H1 (cell line): ENCODE results near the gene ENKD1. TPM values are rescaled to one million over a fixed set of nuclear protein-coding genes. Genes with fewer than 3 reads are reported as not detected.

Source experiments
- CTCF ChIA-PET: fragments of 300-600 bp; sonication (Branson Sonifier 250); formaldehyde crosslinking; loops from one replicate; lab custom pipeline; 2021; ENCODE audit not compliant: partially characterized antibody; lab: Charles Lee
- POLR2A ChIA-PET: fragments of 300-600 bp; sonication (Branson Sonifier 250); formaldehyde crosslinking; loops from one replicate; lab custom pipeline; 2021; ENCODE audit warnings: inconsistent platforms; ENCODE audit not compliant: partially characterized antibody; lab: Charles Lee
- DNase-seq, 2 experiments: peaks; one replicate each; pipeline versions ENCODE4 v3.0.0 to v3.0.0-alpha.2; 2010 to 2022; ENCODE audit warnings: low spot score in 2 of 2, low read depth in 1 of 2, mixed read lengths in 1 of 2
- FAIRE-seq: peaks from 2 replicates; lab custom pipeline; 2011; peaks lifted over from hg19 to GRCh38; lab: Jason Lieb, UNC
- H2AFZ ChIP-seq: 2 replicates; pipeline ENCODE4 v1.8.1; 2012; ENCODE audit warnings: low read length, inconsistent platforms
- H2AK5ac ChIP-seq: 2 replicates; pipeline ENCODE4 v1.6.1; 2013; ENCODE audit warnings: low read depth, low read length
- H2BK120ac ChIP-seq: replicated peaks from 2 replicates; pipeline ENCODE3; 2013; ENCODE audit warnings: low read depth, low read length, inconsistent platforms
- H2BK12ac ChIP-seq: 2 replicates; pipeline ENCODE4 v1.6.1; 2013; ENCODE audit warnings: low read depth, low read length
- H2BK15ac ChIP-seq: 2 replicates; pipeline ENCODE4 v1.6.1; 2013; ENCODE audit warnings: low read length
- H2BK20ac ChIP-seq: 2 replicates; pipeline ENCODE4 v1.6.1; 2013; ENCODE audit warnings: low read length
- H2BK5ac ChIP-seq: 2 replicates; pipeline ENCODE4 v1.6.1; 2013; ENCODE audit warnings: low read depth, low read length
- H3K14ac ChIP-seq: 2 replicates; pipeline ENCODE4 v1.6.1; 2013; ENCODE audit warnings: inconsistent platforms; ENCODE audit not compliant: insufficient read length
- H3K18ac ChIP-seq: 2 replicates; pipeline ENCODE4 v1.6.1; 2013; ENCODE audit warnings: low read length; ENCODE audit errors: extremely low read depth
- H3K23ac ChIP-seq: 2 replicates; pipeline ENCODE4 v1.6.1; 2013; ENCODE audit warnings: inconsistent platforms; ENCODE audit not compliant: insufficient read length
- H3K23me2 ChIP-seq: 2 replicates; pipeline ENCODE4 v1.6.1; 2013; ENCODE audit warnings: low read depth, low read length
- H3K27ac ChIP-seq: 2 replicates; pipeline ENCODE4 v1.6.1; 2011; ENCODE audit warnings: low read depth, low read length, inconsistent platforms
- H3K27me3 ChIP-seq, 4 experiments: replicated peaks in 1 of 4; 1 replicate in 1 of 4; 2 replicates in 3 of 4; pipeline versions ENCODE4 v1.6.1 to v1.8.1; 2011 to 2013; ENCODE audit warnings: low read length in 3 of 4, mild to moderate bottlenecking in 3 of 4, inconsistent platforms in 2 of 4, mixed read lengths in 2 of 4, moderate library complexity in 1 of 4; ENCODE audit not compliant: control insufficient read depth in 3 of 4, insufficient read depth in 3 of 4; ENCODE audit errors: extremely low read depth in 1 of 4
- H3K36me3 ChIP-seq, 4 experiments: 2 replicates each; pipeline versions ENCODE4 v1.6.1 to v1.8.1; 2011 to 2013; ENCODE audit warnings: mild to moderate bottlenecking in 4 of 4, low read length in 3 of 4, moderate library complexity in 2 of 4, control low read depth in 1 of 4, inconsistent platforms in 1 of 4; ENCODE audit not compliant: insufficient read depth in 4 of 4, control insufficient read depth in 2 of 4
- H3K4ac ChIP-seq: replicated peaks from 2 replicates; pipeline ENCODE3; 2013; ENCODE audit warnings: low read length, low read depth, mixed read lengths, inconsistent platforms; ENCODE audit not compliant: insufficient read length
- H3K4me1 ChIP-seq, 4 experiments: replicated peaks in 1 of 4; 1 replicate in 1 of 4; 2 replicates in 3 of 4; pipeline versions ENCODE4 v1.6.1 to v1.8.1; 2011 to 2013; ENCODE audit warnings: low read length in 3 of 4, inconsistent platforms in 2 of 4, mixed read lengths in 1 of 4; ENCODE audit not compliant: insufficient read depth in 4 of 4, control insufficient read depth in 3 of 4
- H3K4me2 ChIP-seq, 2 experiments: 2 replicates each; pipeline versions ENCODE4 v1.6.1 to v1.8.1; 2011 to 2013; ENCODE audit warnings: low read depth in 2 of 2, low read length in 2 of 2, control low read depth in 1 of 2, inconsistent platforms in 1 of 2, mild to moderate bottlenecking in 1 of 2; ENCODE audit not compliant: insufficient read depth in 1 of 2
- H3K4me3 ChIP-seq, 4 experiments: fragments of 200-600, 300-600 bp in 1 of 4; sonication (generic), shearing (Covaris generic), sonication (Bioruptor Twin) in 1 of 4; 2 replicates each; pipeline versions ENCODE4 v1.5.1 to v1.8.1; 2011 to 2016; ENCODE audit warnings: low read length in 4 of 4, low read depth in 3 of 4, control low read depth in 2 of 4, inconsistent platforms in 2 of 4, mild to moderate bottlenecking in 2 of 4, mixed read lengths in 1 of 4, moderate library complexity in 1 of 4; ENCODE audit not compliant: insufficient read depth in 2 of 4; ENCODE audit errors: extremely low read depth in 1 of 4
- H3K56ac ChIP-seq: replicated peaks from 2 replicates; pipeline ENCODE3; 2013; ENCODE audit warnings: low read depth, mild to moderate bottlenecking, mixed read lengths, low read length, inconsistent platforms; ENCODE audit not compliant: insufficient read length
- H3K79me1 ChIP-seq: 2 replicates; pipeline ENCODE4 v1.6.1; 2013; ENCODE audit warnings: low read depth, low read length, control low read depth
- H3K79me2 ChIP-seq, 2 experiments: 2 replicates each; pipeline versions ENCODE4 v1.6.1 to v1.8.1; 2012 to 2013; ENCODE audit warnings: low read length in 2 of 2, mild to moderate bottlenecking in 2 of 2, inconsistent platforms in 1 of 2; ENCODE audit not compliant: insufficient read depth in 2 of 2, control insufficient read depth in 1 of 2
- H3K9ac ChIP-seq, 4 experiments: replicated peaks in 1 of 4; 1 replicate in 1 of 4; 2 replicates in 3 of 4; pipeline versions ENCODE4 v1.6.1 to v1.8.1; 2011 to 2013; ENCODE audit warnings: low read depth in 3 of 4, low read length in 3 of 4, control low read depth in 2 of 4, mild to moderate bottlenecking in 2 of 4, moderate library complexity in 2 of 4, inconsistent platforms in 1 of 4; ENCODE audit errors: extremely low read depth in 1 of 4
- H3K9me3 ChIP-seq, 2 experiments: 2 replicates each; pipeline versions ENCODE4 v1.6.1 to v1.8.1; 2012 to 2013; ENCODE audit warnings: mild to moderate bottlenecking in 2 of 2, moderate library complexity in 2 of 2, control low read depth in 1 of 2, inconsistent platforms in 1 of 2, low read depth in 1 of 2, low read length in 1 of 2, mixed read lengths in 1 of 2; ENCODE audit not compliant: insufficient read depth in 2 of 2
- H4K20me1 ChIP-seq, 2 experiments: replicated peaks in 1 of 2; 2 replicates each; pipeline versions ENCODE3 to v1.8.1; 2011 to 2013; ENCODE audit warnings: inconsistent platforms in 2 of 2, low read length in 2 of 2, mild to moderate bottlenecking in 1 of 2; ENCODE audit not compliant: insufficient read depth in 2 of 2, control insufficient read depth in 1 of 2
- H4K5ac ChIP-seq: 2 replicates; pipeline ENCODE4 v1.6.1; 2013; ENCODE audit warnings: low read length, low read depth, mixed read lengths, inconsistent platforms; ENCODE audit not compliant: insufficient read length
- H4K8ac ChIP-seq: 2 replicates; pipeline ENCODE4 v1.8.0; 2013; ENCODE audit warnings: mild to moderate bottlenecking, moderate library complexity, low read length, inconsistent platforms; ENCODE audit not compliant: insufficient read depth; ENCODE audit errors: extremely low read depth
- H4K91ac ChIP-seq: replicated peaks from 2 replicates; pipeline ENCODE3; 2013; ENCODE audit warnings: low read length, mixed read lengths, inconsistent platforms; ENCODE audit not compliant: insufficient read length
- BCL11A ChIP-seq, 2 experiments: IDR thresholded peaks; one replicate each; pipeline ENCODE4 v1.6.1; 2011; ENCODE audit warnings: low read depth in 2 of 2, low read length in 2 of 2, mild to moderate bottlenecking in 2 of 2
- BRCA1 ChIP-seq: IDR thresholded peaks from 2 replicates; pipeline ENCODE4 v1.6.1; 2012; ENCODE audit warnings: low read depth, low read length, improper control_type of control experiment
- CBX8 ChIP-seq: fragments of 300-800, 300-1000 bp; sonication (generic); IDR thresholded peaks from 2 replicates; pipeline ENCODE4 v1.7.1; 2016; ENCODE audit warnings: low read depth, low read length, borderline replicate concordance
- CTCF ChIP-seq, 3 experiments: IDR thresholded peaks; 1 replicate in 2 of 3; 2 replicates in 1 of 3; pipeline versions ENCODE4 v1.5.1 to v1.6.1; 2011; ENCODE audit warnings: low read length in 3 of 3, mild to moderate bottlenecking in 3 of 3, inconsistent platforms in 2 of 3, low read depth in 1 of 3, moderate library complexity in 1 of 3; ENCODE audit not compliant: insufficient read depth in 1 of 3; ENCODE audit errors: control extremely low read depth in 1 of 3
- KDM1A ChIP-seq: fragments of 200-600, 300-600 bp; sonication (generic); IDR thresholded peaks from 2 replicates; pipeline ENCODE4 v1.7.1; 2016; ENCODE audit warnings: mild to moderate bottlenecking, low read length, borderline replicate concordance
- RAD21 ChIP-seq, 2 experiments: IDR thresholded peaks in 1 of 2; conservative IDR thresholded peaks in 1 of 2; 2 replicates each; pipeline ENCODE4 v1.6.1; 2011; ENCODE audit warnings: low read depth in 2 of 2, low read length in 2 of 2, improper control_type of control experiment in 1 of 2, inconsistent platforms in 1 of 2, mild to moderate bottlenecking in 1 of 2, moderate library complexity in 1 of 2
- SAP30 ChIP-seq: fragments of 300-600 bp; sonication (generic); IDR thresholded peaks from 2 replicates; pipeline ENCODE4 v1.7.1; 2012; ENCODE audit warnings: low read length, moderate library complexity, mild to moderate bottlenecking, inconsistent platforms; ENCODE audit not compliant: insufficient read depth, insufficient replicate concordance
- SIX5 ChIP-seq: IDR thresholded peaks from 2 replicates; pipeline ENCODE4 v1.6.1; 2011; ENCODE audit warnings: mild to moderate bottlenecking, low read depth, low read length
- TBP ChIP-seq: IDR thresholded peaks from 2 replicates; pipeline ENCODE4 v1.6.1; 2011; ENCODE audit warnings: low read depth, low read length, improper control_type of control experiment
- ZNF274 ChIP-seq: IDR thresholded peaks from 2 replicates; pipeline ENCODE4 v1.7.0; 2012; ENCODE audit warnings: low read length, borderline replicate concordance; ENCODE audit errors: extremely low read depth
- WGBS, 2 experiments: shearing (Covaris generic) in 1 of 2; methylation state at CpG; one replicate each; pipeline versions ENCODE4 v1.1.6 to v1.1.7; 2013 to 2015; ENCODE audit warnings: low lambda C conversion rate in 2 of 2, mixed read lengths in 2 of 2, inconsistent platforms in 1 of 2, low coverage in 1 of 2, missing lambda C conversion rate in 1 of 2; ENCODE audit not compliant: insufficient replicate concordance in 2 of 2, insufficient coverage in 1 of 2, insufficient read length in 1 of 2; ENCODE audit errors: extremely low coverage in 1 of 2, missing lambda C conversion rate in 1 of 2; 5-methylcytosine and 5-hydroxymethylcytosine counted together
- polyA plus RNA-seq, 7 experiments: library from polyadenylated mRNA; depleted of rRNA in 3 of 7; stranded (reverse) in 5 of 7; unstranded in 2 of 7; fragments of >200 nt in 5 of 7; fragments of 200-250 nt in 2 of 7; gene quantifications; 1 replicate in 5 of 7; 2 replicates in 1 of 7; 4 replicates in 1 of 7; pipeline versions ENCODE4 v1.2.1 to v1.2.3, GENCODE V29; 2011 to 2013; ENCODE audit warnings: missing spikeins in 2 of 7, mixed read lengths in 2 of 7
- total RNA-seq: library from RNA; stranded (reverse); fragmentation: NEBNext Ultra II Directional; extraction: Animal tissue kit (Norgen Biotek cat#: 25700); gene quantifications from 2 replicates; pipeline ENCODE4 v1.2.1, GENCODE V29; 2021

Gene ENKD1
- total and polyA plus RNA-seq, 2 of the 8 experiments (the other 6 are each of a cell fraction or from before 2014, with no cell fraction given) = 12.9 to 16.1 TPM

- Histone ChIP-seq H3K56ac (no peak overlapping the region), H2BK20ac (no peak overlapping the region), H2BK5ac (no peak overlapping the region), H3K23ac (no peak overlapping the region), H3K14ac (no peak overlapping the region), H2BK12ac (no peak overlapping the region), H3K18ac (no peak overlapping the region), H4K5ac (no peak overlapping the region), H3K4me1 (no peaks in the 10 kb centered on the region), H3K36me3 (peaks cover 6 to 57% (median 25%) of the 10 kb centered on the region in 4 experiments; a peak in 7 of 8 replicates), H4K20me1 (peaks cover 0 to 4% of the 10 kb centered on the region in 2 experiments), H2AK5ac (no peak overlapping the region), H3K4ac (no peak overlapping the region), H3K79me2 (peaks cover 0 to 9% of the 10 kb centered on the region in 2 experiments; a peak in 2 of 4 replicates), H3K9me3 (no peaks in the 10 kb centered on the region), H3K27me3 (no peaks in the 10 kb centered on the region), H2AFZ (no peak overlapping the region), H3K27ac (no peak overlapping the region), H4K91ac (no peak overlapping the region), H3K9ac (no peak overlapping the region), H3K4me2 (no peak overlapping the region), H2BK120ac (no peak overlapping the region), H2BK15ac (no peak overlapping the region), H3K79me1 (no peaks in the 10 kb centered on the region; the same call in 1 of the 2 replicates), H4K8ac (no peak overlapping the region), H3K23me2 (no peaks in the 10 kb centered on the region), H3K4me3 (no peak overlapping the region)
- no peak for FAIRE-seq
- DNase-seq = peak; percentile 15 to 73
- ChIA-PET CTCF (interaction anchor here (0.6 to 4.8 kb wide), 30 partner anchors 9 to 543 kb away, joined by 3 to 46 read pairs (median 5); partner anchors contain the start of genes CARMIL2 and CTCF), POLR2A (interaction anchor here (1.2 to 1.6 kb wide), 3 partner anchors 8 to 53 kb away, joined by 3 read pairs; no protein-coding TSS in a partner anchor)
- TF ChIP-seq CTCF (IDR thresholded peaks at IDR 0.05; ENCODE audit: control extremely low read depth in 1 of 3, insufficient read depth in 1 of 3, low read depth in 1 of 3, low read length in 3 of 3) (peak; percentile 49 to 73 (median 57)), TBP (no peak), ZNF274 (no peak), RAD21 (IDR thresholded peaks at IDR 0.05 in 1 of 2, conservative IDR thresholded peaks at IDR 0.05 in 1 of 2; ENCODE audit: low read depth in 2 of 2, low read length in 2 of 2) (peak; percentile 18 to 35; a peak in 3 of 4 replicates), BCL11A (IDR thresholded peaks at IDR 0.05; ENCODE audit: low read depth in 2 of 2, low read length in 2 of 2) (no peak), BRCA1 (no peak), CBX8 (no peak), KDM1A (0 out of 2 replicates have a peak, but pooled peaks have one; percentile 31), SAP30 (no peak), SIX5 (no peak)
- WGBS, 2 experiments = 86% methylated on average over 10 of the region's 10 CpGs; no CpG with 5 or more reads in 1 of the 2 experiments
Observed at GRCh38 chr16:67613808-67614207, 52.7 kb downstream of the ENKD1 start.
